Measurements from ENCODE around the gene NSRP1. TPM values are rescaled to one million over a fixed set of nuclear protein-coding genes. Genes with fewer than 3 reads are reported as not detected.
"Not testable (repeated sequence)": the region's sequence is repeated elsewhere in the genome, so short reads cannot be mapped to it uniquely, and the experiment has no call there.

Gene NSRP1
- total RNA-seq, 1 experiment from 2014 or later: 1.9 TPM

- DNase-seq (ENCODE audit: low read depth): peak; percentile 73
- in situ Hi-C loops (cut with HindIII; ENCODE audit: low pct_unique_long_range_greater_than_20kb, low sequenced_read_pairs): no loop called here
Measured at GRCh38 chr17:30113213-30113612, 3.4 kb upstream of the NSRP1 start.

GRCh38 chr17:30116345-30116660, 313 bp upstream of the NSRP1 start:
- in situ Hi-C loops (cut with HindIII; ENCODE audit: low pct_unique_long_range_greater_than_20kb, low sequenced_read_pairs): no loop called here
- no peak for DNase-seq (ENCODE audit: low read depth)

GRCh38 chr17:30117675-30118081, 1.1 kb downstream of the NSRP1 start:
- in situ Hi-C loops (cut with HindIII; ENCODE audit: low pct_unique_long_range_greater_than_20kb, low sequenced_read_pairs): no loop called here
- DNase-seq (ENCODE audit: low read depth): no peak

- DNase-seq (ENCODE audit: low read depth); in situ Hi-C loops (cut with HindIII; ENCODE audit: low pct_unique_long_range_greater_than_20kb, low sequenced_read_pairs): not testable (repeated sequence)
Measured at GRCh38 chr17:30118635-30119034, 2.0 kb downstream of the NSRP1 start.

- in situ Hi-C loops (cut with HindIII; ENCODE audit: low pct_unique_long_range_greater_than_20kb, low sequenced_read_pairs): no loop called here
- no peak for DNase-seq (ENCODE audit: low read depth)
Measured at GRCh38 chr17:30124273-30124796, 7.7 kb downstream of the NSRP1 start.

GRCh38 chr17:30130121-30130520, 13.5 kb downstream of the NSRP1 start:
- in situ Hi-C loops (cut with HindIII; ENCODE audit: low pct_unique_long_range_greater_than_20kb, low sequenced_read_pairs): loop anchor here (25.0 kb wide), 1 partner anchor 132 kb away; no protein-coding TSS in a partner anchor
- DNase-seq (ENCODE audit: low read depth): no peak

- no peak for DNase-seq (ENCODE audit: low read depth)
- in situ Hi-C loops (cut with HindIII; ENCODE audit: low pct_unique_long_range_greater_than_20kb, low sequenced_read_pairs): loop anchor here (25.0 kb wide), 1 partner anchor 130 kb away; no protein-coding TSS in a partner anchor
Measured at GRCh38 chr17:30132615-30133014, 16.0 kb downstream of the NSRP1 start.

- in situ Hi-C loops (cut with HindIII; ENCODE audit: low pct_unique_long_range_greater_than_20kb, low sequenced_read_pairs): loop anchor here (25.0 kb wide), 1 partner anchor 129 kb away; no protein-coding TSS in a partner anchor
- no peak for DNase-seq (ENCODE audit: low read depth)
Measured at GRCh38 chr17:30133197-30133596, 16.6 kb downstream of the NSRP1 start.

- no peak for DNase-seq (ENCODE audit: low read depth)
- in situ Hi-C loops (cut with HindIII; ENCODE audit: low pct_unique_long_range_greater_than_20kb, low sequenced_read_pairs): loop anchor here (25.0 kb wide), 1 partner anchor 128 kb away; no protein-coding TSS in a partner anchor
Measured at GRCh38 chr17:30134551-30134950, 17.9 kb downstream of the NSRP1 start.

GRCh38 chr17:30137158-30137557, 20.5 kb downstream of the NSRP1 start:
- DNase-seq (ENCODE audit: low read depth): no peak
- in situ Hi-C loops (cut with HindIII; ENCODE audit: low pct_unique_long_range_greater_than_20kb, low sequenced_read_pairs): loop anchor here (25.0 kb wide), 1 partner anchor 125 kb away; no protein-coding TSS in a partner anchor

- in situ Hi-C loops (cut with HindIII; ENCODE audit: low pct_unique_long_range_greater_than_20kb, low sequenced_read_pairs): loop anchor here (25.0 kb wide), 1 partner anchor 114 kb away; no protein-coding TSS in a partner anchor
- DNase-seq (ENCODE audit: low read depth): peak; percentile 29
Measured at GRCh38 chr17:30147860-30148259, 31.2 kb downstream of the NSRP1 start.

- DNase-seq (ENCODE audit: low read depth): no peak
- in situ Hi-C loops (cut with HindIII; ENCODE audit: low pct_unique_long_range_greater_than_20kb, low sequenced_read_pairs): loop anchor here (25.0 kb wide), 1 partner anchor 114 kb away; no protein-coding TSS in a partner anchor
Measured at GRCh38 chr17:30148376-30148775, 31.8 kb downstream of the NSRP1 start.

GRCh38 chr17:30151471-30151870, 34.9 kb downstream of the NSRP1 start:
- in situ Hi-C loops (cut with HindIII; ENCODE audit: low pct_unique_long_range_greater_than_20kb, low sequenced_read_pairs): no loop called here
- no peak for DNase-seq (ENCODE audit: low read depth)

GRCh38 chr17:30153463-30153862, 36.8 kb downstream of the NSRP1 start:
- no peak for DNase-seq (ENCODE audit: low read depth)
- in situ Hi-C loops (cut with HindIII; ENCODE audit: low pct_unique_long_range_greater_than_20kb, low sequenced_read_pairs): no loop called here

- no peak for DNase-seq (ENCODE audit: low read depth)
- in situ Hi-C loops (cut with HindIII; ENCODE audit: low pct_unique_long_range_greater_than_20kb, low sequenced_read_pairs): no loop called here
Measured at GRCh38 chr17:30155389-30155788, 38.8 kb downstream of the NSRP1 start.

- in situ Hi-C loops (cut with HindIII; ENCODE audit: low pct_unique_long_range_greater_than_20kb, low sequenced_read_pairs): no loop called here
Measured at GRCh38 chr17:30158896-30159625, 42.4 kb downstream of the NSRP1 start.

GRCh38 chr17:30160419-30161172, 44.0 kb downstream of the NSRP1 start:
- in situ Hi-C loops (cut with HindIII; ENCODE audit: low pct_unique_long_range_greater_than_20kb, low sequenced_read_pairs): no loop called here
- DNase-seq (ENCODE audit: low read depth): no peak

More at GRCh38 chr17:30158896-30159625, 42.4 kb downstream of the NSRP1 start:
- DNase-seq (ENCODE audit: low read depth): no peak

- in situ Hi-C loops (cut with HindIII; ENCODE audit: low pct_unique_long_range_greater_than_20kb, low sequenced_read_pairs): no loop called here
- DNase-seq (ENCODE audit: low read depth): no peak
Measured at GRCh38 chr17:30161601-30162000, 45.0 kb downstream of the NSRP1 start.

- in situ Hi-C loops (cut with HindIII; ENCODE audit: low pct_unique_long_range_greater_than_20kb, low sequenced_read_pairs): no loop called here
Measured at GRCh38 chr17:30164531-30164930, 47.9 kb downstream of the NSRP1 start.

More at GRCh38 chr17:30164531-30164930, 47.9 kb downstream of the NSRP1 start:
- no peak for DNase-seq (ENCODE audit: low read depth)
